GM18868 (cell line): ENCODE data around the gene ADAMTS13.
A peak's percentile ranks its signal among the peaks of the same experiment; 100 is the strongest.

Source experiments
- ATAC-seq: cut with Tn5 transposase; IDR thresholded peaks from one replicate; pipeline ENCODE4 v1.9.1; 2021; ENCODE audit warnings: mild to moderate bottlenecking, moderate library complexity; ENCODE audit not compliant: unreplicated experiment

Gene ADAMTS13

DNA sequence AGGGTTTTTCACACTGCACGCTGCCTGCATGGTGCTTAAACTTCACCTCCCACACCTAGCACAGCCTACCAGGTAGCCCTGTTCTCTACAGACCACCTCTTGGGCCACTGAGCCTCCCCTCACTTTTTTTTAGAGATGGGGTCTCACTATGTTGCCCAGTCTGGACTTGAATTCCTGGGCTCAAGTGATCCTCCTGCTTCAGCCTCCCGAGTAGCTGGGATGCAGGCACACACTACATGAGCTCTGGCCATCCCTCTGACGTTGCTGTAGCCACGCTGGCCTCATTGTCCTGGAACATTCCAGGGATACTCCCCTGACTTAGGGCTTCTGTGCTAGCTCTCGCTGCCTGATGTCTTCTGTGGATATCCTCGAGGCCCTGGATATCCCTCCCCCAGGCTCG lies 30.4 kb downstream of the ADAMTS13 start:
- no peak for ATAC-seq

GRCh38 chr9:133453651-133454050 lies 31.5 kb downstream of the ADAMTS13 start:
- ATAC-seq, result no peak

GRCh38 chr9:133454325-133454724 lies 32.2 kb downstream of the ADAMTS13 start:
- ATAC-seq, result no peak

GRCh38 chr9:133454943-133455673 lies 32.9 kb downstream of the ADAMTS13 start:
- ATAC-seq, result no peak

- no peak for ATAC-seq
Observed at GRCh38 chr9:133455936-133456335, 33.8 kb downstream of the ADAMTS13 start.

GRCh38 chr9:133456409-133456808 lies 34.2 kb downstream of the ADAMTS13 start:
- no peak for ATAC-seq

- no peak for ATAC-seq
Observed at GRCh38 chr9:133457233-133457632, 35.1 kb downstream of the ADAMTS13 start.

GRCh38 chr9:133457748-133458147 lies 35.6 kb downstream of the ADAMTS13 start:
- ATAC-seq, result no peak

GRCh38 chr9:133458643-133459312 lies 36.6 kb downstream of the ADAMTS13 start:
- ATAC-seq, result no peak

DNA sequence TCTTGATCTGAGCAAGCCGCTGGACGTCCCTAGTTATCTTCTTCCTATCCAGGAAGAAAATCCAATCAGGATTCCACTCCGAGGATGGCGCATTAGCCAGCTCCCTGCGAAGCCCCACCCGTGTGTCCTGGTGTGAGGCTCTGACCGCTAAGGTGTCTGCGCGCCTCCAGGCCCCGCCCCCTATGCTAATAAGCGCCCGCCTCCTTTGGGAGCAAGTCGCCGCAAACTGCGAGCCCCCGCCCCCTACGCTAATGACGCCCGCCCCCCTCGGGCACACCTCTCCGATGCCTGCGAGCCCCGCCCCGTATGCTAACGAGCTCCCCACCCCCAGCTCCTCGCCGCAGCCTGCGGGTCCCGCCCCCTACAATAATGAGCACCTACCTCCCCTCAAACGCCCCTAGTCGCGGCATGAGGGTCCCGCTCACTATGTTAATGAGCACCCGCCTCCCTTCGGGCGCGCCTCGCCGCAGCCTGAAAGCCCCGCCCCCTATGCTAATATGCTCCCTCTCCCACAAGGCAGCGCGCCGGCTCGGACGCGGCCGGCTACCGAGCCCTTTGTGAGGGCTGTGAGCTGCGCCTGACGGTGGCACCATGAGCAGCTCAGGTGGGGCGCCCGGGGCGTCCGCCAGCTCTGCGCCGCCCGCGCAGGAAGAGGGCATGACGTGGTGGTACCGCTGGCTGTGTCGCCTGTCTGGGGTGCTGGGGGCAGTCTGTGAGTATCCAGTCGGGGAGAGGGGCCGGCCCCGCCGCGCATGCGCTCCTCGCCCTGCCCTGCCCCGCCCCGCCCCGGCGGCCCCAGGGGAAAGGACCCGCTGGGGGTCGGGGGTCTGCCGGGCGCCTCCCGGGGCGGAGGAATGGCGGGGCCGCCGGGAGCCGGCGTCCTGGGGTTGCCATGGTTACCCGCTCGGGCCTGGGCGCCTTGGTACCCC lies 37.6 kb downstream of the ADAMTS13 start, which contains the start of gene CACFD1:
Gene CACFD1 (plus strand): TSS at position 503 of the 929 bp plus-strand sequence. CDS start 89 bp downstream, at position 592.
- peak; percentile 75 for ATAC-seq

GRCh38 chr9:133460405-133461175 lies 38.4 kb downstream of the ADAMTS13 start:
- peak; percentile 18 for ATAC-seq

GRCh38 chr9:133461975-133462374 lies 39.8 kb downstream of the ADAMTS13 start:
- ATAC-seq, result no peak

- no peak for ATAC-seq
Observed at GRCh38 chr9:133463234-133463863, 41.2 kb downstream of the ADAMTS13 start.

DNA sequence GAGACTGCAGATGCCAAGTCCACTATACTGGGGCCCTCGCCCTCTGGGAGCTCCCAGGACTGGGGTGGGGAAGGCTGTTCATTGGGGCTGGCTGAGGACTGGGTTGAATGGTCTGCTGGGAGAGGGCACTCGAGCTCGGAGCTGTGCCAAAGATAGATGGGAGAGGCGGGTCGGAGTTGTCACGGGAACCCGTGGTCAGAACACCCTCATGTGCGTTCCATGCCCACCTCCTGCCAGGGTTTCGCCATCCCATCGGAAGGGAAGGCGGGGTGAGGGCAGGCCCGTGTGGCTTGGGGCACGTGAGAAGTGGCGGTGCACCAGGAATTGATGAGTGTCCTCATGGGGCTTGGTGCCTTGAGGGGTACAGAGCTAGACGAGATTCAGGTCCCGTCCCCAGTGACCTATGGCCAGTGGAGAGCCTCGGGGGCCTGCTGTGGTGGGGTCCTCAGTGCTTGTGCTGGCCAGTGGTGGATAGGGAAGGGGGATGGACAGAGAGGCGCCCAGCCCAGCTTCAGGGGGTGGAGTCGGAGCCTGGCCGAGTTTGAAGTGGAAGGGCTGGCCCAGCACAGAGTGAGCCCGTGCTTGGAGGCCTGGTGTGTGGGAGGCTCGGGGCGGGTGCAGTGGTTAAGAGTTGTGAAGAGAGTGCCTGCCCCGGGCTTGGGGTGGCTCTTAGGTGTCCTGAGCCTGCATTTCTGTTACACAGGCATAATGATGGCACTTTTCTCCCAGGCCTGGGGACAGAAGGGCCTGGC lies 41.9 kb downstream of the ADAMTS13 start:
- ATAC-seq, result no peak

DNA sequence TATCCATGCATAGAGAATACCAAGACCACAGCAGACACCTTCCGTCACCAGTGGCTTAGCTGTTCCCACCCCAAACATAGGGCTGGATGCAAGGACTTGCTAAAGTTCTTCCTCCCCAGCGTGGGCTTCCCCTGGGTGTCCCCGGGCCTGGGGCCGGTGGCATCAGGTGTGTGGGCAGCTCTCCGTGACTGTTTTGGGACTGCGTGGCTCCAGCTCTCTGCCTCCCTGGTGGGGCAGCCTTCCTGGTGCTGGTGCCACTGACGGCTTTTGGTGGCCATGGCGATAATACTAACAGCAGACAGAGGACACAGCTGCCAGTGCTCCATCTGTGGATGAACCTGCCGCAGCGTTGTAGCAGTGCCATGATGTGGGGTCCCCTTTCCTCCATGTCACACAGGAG lies 42.5 kb downstream of the ADAMTS13 start:
- ATAC-seq, result no peak

GRCh38 chr9:133465984-133466383 lies 43.8 kb downstream of the ADAMTS13 start:
- no peak for ATAC-seq

- no peak for ATAC-seq
Observed at GRCh38 chr9:133467101-133467500, 44.9 kb downstream of the ADAMTS13 start.

DNA sequence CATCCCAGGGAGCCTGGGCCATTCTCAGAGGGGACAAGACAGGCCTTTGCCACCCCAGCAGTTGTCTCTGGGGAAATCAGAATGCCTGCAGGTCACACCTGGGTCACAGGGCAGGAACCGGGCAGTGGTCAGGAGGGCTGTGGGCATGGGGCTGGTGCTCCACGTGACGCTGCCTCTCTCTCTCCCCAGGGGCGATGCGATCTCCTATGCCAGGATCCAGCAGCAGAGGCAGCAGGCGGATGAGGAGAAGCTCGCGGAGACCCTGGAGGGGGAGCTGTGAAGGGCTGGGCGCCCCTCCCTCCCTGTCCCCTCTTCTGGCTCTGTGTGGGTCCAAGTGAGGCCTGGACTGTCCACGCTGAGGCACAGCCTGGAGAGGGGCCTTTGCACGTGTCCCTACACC lies 46.2 kb downstream of the ADAMTS13 start:
- ATAC-seq, result no peak

DNA sequence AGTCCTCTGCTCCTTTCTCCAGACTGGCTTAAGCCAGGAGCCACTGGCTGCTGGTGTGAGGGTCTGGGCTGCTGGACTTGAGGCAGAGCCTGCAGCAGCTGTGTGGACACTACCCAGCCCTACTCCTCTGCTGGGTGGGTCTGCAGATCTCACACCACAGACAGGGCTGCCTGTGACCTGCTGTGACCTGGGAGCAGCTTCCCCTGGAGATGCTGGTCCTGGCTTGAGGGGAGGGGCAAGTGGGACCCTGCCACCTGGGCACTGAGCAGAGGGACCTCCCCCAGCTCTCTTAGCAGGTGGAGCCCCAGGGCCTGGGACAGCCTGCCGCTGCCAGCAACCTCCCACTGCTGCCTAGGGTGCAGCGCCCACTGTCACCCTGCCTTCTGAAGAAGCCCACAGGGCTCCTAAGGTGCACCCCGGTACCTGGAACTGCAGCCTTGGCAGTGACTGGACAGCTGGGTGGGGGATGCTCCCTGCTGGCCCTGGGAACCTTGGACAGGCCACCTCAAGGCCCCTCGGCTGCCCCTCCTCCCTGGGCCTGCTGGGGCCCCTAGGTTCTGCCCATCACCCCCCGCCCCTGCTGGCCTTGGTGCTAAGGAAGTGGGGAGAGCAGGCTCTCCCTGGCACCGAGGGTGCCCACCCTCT lies 46.7 kb downstream of the ADAMTS13 start:
- ATAC-seq, result no peak
